Cardiac muscle cell (in vitro differentiated cells and primary cell): ENCODE results near the gene GLB1L3. TPM values are rescaled to one million over a fixed set of nuclear protein-coding genes. Genes with fewer than 3 reads are reported as not detected.
"Not testable (repeated sequence)": the region's sequence is repeated elsewhere in the genome, so short reads cannot be mapped to it uniquely, and the experiment has no call there.

Source experiments
- DNase-seq, 2 donors: peaks; one replicate each; pipeline versions ENCODE4 v3.0.0 to v3.0.0-alpha.2; 2010 to 2017; ENCODE audit warnings: low read depth in 1 of 2, low spot score in 1 of 2
- H3K27ac ChIP-seq: fragments of 200-600 bp; sonication (generic); 2 replicates; pipeline ENCODE4 v1.5.1; 2016
- H3K27me3 ChIP-seq: fragments of 200-600 bp; sonication (generic); 2 replicates; pipeline ENCODE4 v1.6.0; 2016; ENCODE audit warnings: control low read depth
- H3K36me3 ChIP-seq: fragments of 200-600 bp; sonication (generic); 2 replicates; pipeline ENCODE4 v1.5.1; 2016; ENCODE audit warnings: control low read depth
- H3K4me1 ChIP-seq: fragments of 200-600 bp; sonication (generic); 2 replicates; pipeline ENCODE4 v1.8.1; 2017; ENCODE audit warnings: low read depth, mild to moderate bottlenecking, mixed run types
- H3K4me3 ChIP-seq: fragments of 200-600 bp; sonication (generic); 2 replicates; pipeline ENCODE4 v1.5.1; 2016; ENCODE audit warnings: mild to moderate bottlenecking
- H3K9me3 ChIP-seq: fragments of 200-600 bp; sonication (generic); 2 replicates; pipeline ENCODE4 v1.5.1; 2017; ENCODE audit warnings: low read depth, mild to moderate bottlenecking, control low read depth
- CTCF ChIP-seq: IDR thresholded peaks from 2 replicates; pipeline ENCODE4 v1.5.1; 2012; ENCODE audit warnings: low read depth, mild to moderate bottlenecking, low read length
- polyA plus RNA-seq: library from polyadenylated mRNA; unstranded; fragments of >200 nt; fragmentation: Nextera tagmentation; extraction: Ambion mirVana; gene quantifications from 2 replicates; pipeline ENCODE4 v1.2.1, GENCODE V29; 2016
- total RNA-seq: library from RNA; depleted of rRNA; stranded (reverse); fragments of >200 nt; gene quantifications from 2 replicates; pipeline ENCODE4 v1.2.3, GENCODE V29; 2016

The GLB1L3 gene
- total and polyA plus RNA-seq, 2 experiments from 2014 or later: not detected

- Histone ChIP-seq H3K9me3 (no peaks in the 10 kb centered on the region), H3K27ac (no peak overlapping the region), H3K4me1 (no peaks in the 10 kb centered on the region), H3K36me3 (no peaks in the 10 kb centered on the region), H3K27me3 (no peaks in the 10 kb centered on the region), H3K4me3 (no peak overlapping the region)
- no peak for DNase-seq
- TF ChIP-seq CTCF: no peak
Observed at GRCh38 chr11:134342572-134343340, 66.6 kb downstream of the GLB1L3 start.

- no peak for DNase-seq
- no peaks in the 10 kb centered on the region for H3K36me3 ChIP-seq
- H3K4me1 ChIP-seq: no peaks in the 10 kb centered on the region
- no peaks in the 10 kb centered on the region for H3K27me3 ChIP-seq
- TF ChIP-seq CTCF: no peak
- H3K9me3 ChIP-seq: no peaks in the 10 kb centered on the region
- no peak overlapping the region for H3K27ac ChIP-seq
- H3K4me3 ChIP-seq: no peak overlapping the region
Observed at GRCh38 chr11:134343646-134344045, 67.5 kb downstream of the GLB1L3 start.

GRCh38 chr11:134344497-134345236, 68.5 kb downstream of the GLB1L3 start:
- H3K27ac ChIP-seq, H3K36me3 ChIP-seq, H3K27me3 ChIP-seq, H3K4me3 ChIP-seq, H3K4me1 ChIP-seq, DNase-seq, H3K9me3 ChIP-seq: not testable (repeated sequence)

- DNase-seq: no peak
Observed at GRCh38 chr11:134345237-134345550, 69.0 kb downstream of the GLB1L3 start.

GRCh38 chr11:134346101-134346975, 70.2 kb downstream of the GLB1L3 start:
- DNase-seq: no peak

More at GRCh38 chr11:134345237-134345550, 69.0 kb downstream of the GLB1L3 start:
- H3K9me3 ChIP-seq: no peaks in the 10 kb centered on the region
- H3K27me3 ChIP-seq: no peaks in the 10 kb centered on the region
- no peaks in the 10 kb centered on the region for H3K4me1 ChIP-seq
- H3K27ac ChIP-seq: no peak overlapping the region
- H3K4me3 ChIP-seq: no peak overlapping the region
- TF ChIP-seq CTCF: no peak
- H3K36me3 ChIP-seq: no peaks in the 10 kb centered on the region

More at GRCh38 chr11:134346101-134346975, 70.2 kb downstream of the GLB1L3 start:
- Histone ChIP-seq H3K36me3 (no peaks in the 10 kb centered on the region), H3K4me3 (no peak overlapping the region), H3K9me3 (no peaks in the 10 kb centered on the region), H3K4me1 (no peaks in the 10 kb centered on the region), H3K27ac (no peak overlapping the region), H3K27me3 (no peaks in the 10 kb centered on the region)
- TF ChIP-seq CTCF: no peak
